ENCODE data around the gene MPLKIP.
"Not testable (repeated sequence)": the region's sequence is repeated elsewhere in the genome, so short reads cannot be mapped to it uniquely, and the experiment has no call there.

Gene MPLKIP

DNA sequence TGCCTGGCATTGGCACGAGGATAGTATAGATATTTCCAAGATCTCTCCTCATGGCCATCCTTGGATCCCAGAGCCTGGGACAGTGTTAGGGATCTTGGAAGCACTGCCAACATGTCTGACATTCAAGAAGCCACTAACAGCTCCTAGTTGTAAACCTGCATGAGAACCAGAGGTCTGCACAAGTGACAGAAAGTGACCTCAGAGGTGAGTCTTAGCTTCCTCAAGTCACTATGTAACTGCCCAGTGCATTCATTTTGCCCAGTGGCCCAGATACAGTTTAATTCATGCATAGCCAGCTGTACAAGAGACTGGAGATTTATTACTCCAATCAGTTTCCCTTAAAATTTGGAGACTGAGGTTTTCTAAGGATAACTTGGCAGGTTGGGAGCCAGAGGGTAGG, 17.1 kb upstream of the MPLKIP start:
- TF ChIP-seq, protein P1, sequence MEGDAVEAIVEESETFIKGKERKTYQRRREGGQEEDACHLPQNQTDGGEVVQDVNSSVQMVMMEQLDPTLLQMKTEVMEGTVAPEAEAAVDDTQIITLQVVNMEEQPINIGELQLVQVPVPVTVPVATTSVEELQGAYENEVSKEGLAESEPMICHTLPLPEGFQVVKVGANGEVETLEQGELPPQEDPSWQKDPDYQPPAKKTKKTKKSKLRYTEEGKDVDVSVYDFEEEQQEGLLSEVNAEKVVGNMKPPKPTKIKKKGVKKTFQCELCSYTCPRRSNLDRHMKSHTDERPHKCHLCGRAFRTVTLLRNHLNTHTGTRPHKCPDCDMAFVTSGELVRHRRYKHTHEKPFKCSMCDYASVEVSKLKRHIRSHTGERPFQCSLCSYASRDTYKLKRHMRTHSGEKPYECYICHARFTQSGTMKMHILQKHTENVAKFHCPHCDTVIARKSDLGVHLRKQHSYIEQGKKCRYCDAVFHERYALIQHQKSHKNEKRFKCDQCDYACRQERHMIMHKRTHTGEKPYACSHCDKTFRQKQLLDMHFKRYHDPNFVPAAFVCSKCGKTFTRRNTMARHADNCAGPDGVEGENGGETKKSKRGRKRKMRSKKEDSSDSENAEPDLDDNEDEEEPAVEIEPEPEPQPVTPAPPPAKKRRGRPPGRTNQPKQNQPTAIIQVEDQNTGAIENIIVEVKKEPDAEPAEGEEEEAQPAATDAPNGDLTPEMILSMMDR (conservative IDR thresholded peaks at IDR 0.05; ENCODE audit: low read depth, low read length), result no peak
- no peaks in the 10 kb centered on the region for H4K20me1 ChIP-seq (ENCODE audit: insufficient read depth)
- no peak overlapping the region for H3K4me3 ChIP-seq (IDR thresholded peaks at IDR 0.05; ENCODE audit: insufficient read depth, low read depth, low read length)
- no peak overlapping the region for H3K27ac ChIP-seq
- H3K79me2 ChIP-seq (ENCODE audit: insufficient read depth, low read depth), result no peaks in the 10 kb centered on the region
- no peaks in the 10 kb centered on the region for H3K4me1 ChIP-seq (ENCODE audit: low read depth, poor library complexity, severe bottlenecking)
- H3K9ac ChIP-seq, result no peak overlapping the region
- H3K36me3 ChIP-seq (ENCODE audit: insufficient read depth), result no peaks in the 10 kb centered on the region
- H3K4me2 ChIP-seq, result no peak overlapping the region
- H2AFZ ChIP-seq (ENCODE audit: low read depth), result no peak overlapping the region
- no peaks in the 10 kb centered on the region for H3K27me3 ChIP-seq (ENCODE audit: insufficient read depth, low read depth)

DNA sequence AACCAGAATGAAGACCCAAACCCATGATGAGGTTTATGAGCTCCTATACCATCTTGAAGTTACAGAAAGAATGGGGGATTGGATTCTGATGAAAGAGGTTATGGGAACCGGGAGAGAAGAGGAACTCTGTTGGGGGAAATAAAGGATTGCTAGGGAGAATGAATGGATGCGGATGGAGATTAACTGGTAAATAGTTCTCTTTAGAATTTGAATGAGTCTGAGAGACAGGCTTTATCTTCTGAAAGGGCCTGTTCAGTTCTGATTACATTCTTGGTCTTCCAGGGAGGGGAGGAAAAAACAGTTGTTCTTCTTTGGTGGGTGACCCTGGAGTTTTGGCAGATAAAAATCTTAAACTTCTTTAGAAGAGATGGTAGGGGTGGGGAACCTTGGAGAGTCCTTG, 14.2 kb upstream of the MPLKIP start:
- Histone ChIP-seq H3K27me3 (ENCODE audit: insufficient read depth, low read depth) (no peaks in the 10 kb centered on the region), H3K36me3 (ENCODE audit: insufficient read depth) (no peaks in the 10 kb centered on the region), H4K20me1 (ENCODE audit: insufficient read depth) (no peaks in the 10 kb centered on the region), H3K4me3 (IDR thresholded peaks at IDR 0.05; ENCODE audit: insufficient read depth, low read depth, low read length) (no peak overlapping the region), H3K79me2 (ENCODE audit: insufficient read depth, low read depth) (no peaks in the 10 kb centered on the region), H3K9ac (no peak overlapping the region), H3K4me2 (no peak overlapping the region), H3K27ac (no peak overlapping the region), H3K4me1 (ENCODE audit: low read depth, poor library complexity, severe bottlenecking) (no peaks in the 10 kb centered on the region), H2AFZ (ENCODE audit: low read depth) (no peak overlapping the region)
- TF ChIP-seq, protein P1 (conservative IDR thresholded peaks at IDR 0.05; ENCODE audit: low read depth, low read length), result no peak

DNA sequence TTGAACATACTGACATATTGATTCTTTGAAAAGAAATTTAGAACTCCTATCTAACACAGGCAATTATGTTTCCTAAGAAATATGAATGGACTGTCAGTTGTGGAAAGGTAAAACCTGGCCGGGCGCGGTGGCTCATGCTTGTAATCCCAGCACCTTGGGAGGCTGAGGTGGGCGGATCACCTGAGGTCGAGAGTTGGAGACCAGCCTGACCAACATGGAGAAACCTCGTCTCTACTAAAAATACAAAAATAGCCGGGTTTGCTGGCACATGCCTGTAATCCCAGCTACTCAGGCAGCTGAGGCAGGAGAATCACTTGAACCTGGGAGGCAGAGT, 13.8 kb upstream of the MPLKIP start:
- not testable (repeated sequence) for H3K4me1 ChIP-seq (ENCODE audit: low read depth, poor library complexity, severe bottlenecking)

DNA sequence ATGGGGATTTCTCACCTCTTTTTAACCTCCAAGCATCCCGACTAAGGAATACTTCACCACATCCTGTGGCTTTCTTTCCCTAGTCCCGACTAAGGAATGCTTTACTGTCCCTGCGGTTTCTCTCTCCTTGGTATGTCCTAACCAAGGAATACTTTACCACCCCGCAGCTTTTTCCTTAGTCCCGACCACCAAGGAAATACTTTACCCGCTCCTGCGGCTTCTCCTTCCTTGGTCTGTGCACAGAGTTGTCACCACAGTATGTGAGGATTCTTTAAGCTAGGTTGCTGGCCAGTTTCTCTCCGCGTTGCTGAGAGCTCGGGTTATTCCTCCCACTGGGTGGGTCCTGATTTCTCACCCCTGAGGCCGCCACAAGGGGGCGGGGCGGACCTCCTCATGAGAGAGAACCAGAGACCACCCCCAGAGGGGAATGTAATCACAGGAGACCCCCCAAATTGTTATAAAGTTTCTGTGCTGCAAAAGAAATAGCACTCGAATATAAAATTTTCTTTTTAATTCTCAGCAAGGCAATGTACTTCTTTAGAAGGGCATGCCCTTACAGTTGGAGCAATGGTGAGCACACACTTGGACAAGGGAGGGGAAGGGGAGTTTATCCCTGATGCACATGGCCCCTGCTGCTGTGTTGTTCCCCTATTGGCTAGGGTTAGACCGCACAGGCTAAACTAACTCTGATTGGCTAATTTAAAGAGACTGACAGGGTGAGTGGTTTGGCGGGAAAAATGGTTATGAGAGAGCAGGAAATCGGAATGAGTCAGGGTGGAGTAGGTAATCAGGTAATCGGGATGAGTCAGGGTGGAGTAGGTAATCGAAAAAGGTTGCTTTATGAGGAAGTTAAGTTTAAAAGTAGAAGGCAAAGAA, 13.2 kb upstream of the MPLKIP start:
- no peak overlapping the region for H3K9ac ChIP-seq
- no peaks in the 10 kb centered on the region for H3K79me2 ChIP-seq (ENCODE audit: insufficient read depth, low read depth)
- H2AFZ ChIP-seq (ENCODE audit: low read depth), result no peak overlapping the region
- TF ChIP-seq, protein P1 (conservative IDR thresholded peaks at IDR 0.05; ENCODE audit: low read depth, low read length), result no peak
- no peaks in the 10 kb centered on the region for H3K4me1 ChIP-seq (ENCODE audit: low read depth, poor library complexity, severe bottlenecking)
- H3K27me3 ChIP-seq (ENCODE audit: insufficient read depth, low read depth), result no peaks in the 10 kb centered on the region
- no peaks in the 10 kb centered on the region for H3K36me3 ChIP-seq (ENCODE audit: insufficient read depth)
- no peaks in the 10 kb centered on the region for H4K20me1 ChIP-seq (ENCODE audit: insufficient read depth)
- H3K4me2 ChIP-seq, result no peak overlapping the region
- H3K4me3 ChIP-seq (IDR thresholded peaks at IDR 0.05; ENCODE audit: insufficient read depth, low read depth, low read length), result no peak overlapping the region
- H3K27ac ChIP-seq, result no peak overlapping the region

More for the DNA sequence above, 13.8 kb upstream of the MPLKIP start:
- H3K36me3 ChIP-seq (ENCODE audit: insufficient read depth); H3K27me3 ChIP-seq (ENCODE audit: insufficient read depth, low read depth); H4K20me1 ChIP-seq (ENCODE audit: insufficient read depth); H3K4me2 ChIP-seq; H3K4me3 ChIP-seq (IDR thresholded peaks at IDR 0.05; ENCODE audit: insufficient read depth, low read depth, low read length); H2AFZ ChIP-seq (ENCODE audit: low read depth); H3K9ac ChIP-seq; H3K27ac ChIP-seq; H3K79me2 ChIP-seq (ENCODE audit: insufficient read depth, low read depth): not testable (repeated sequence)

DNA sequence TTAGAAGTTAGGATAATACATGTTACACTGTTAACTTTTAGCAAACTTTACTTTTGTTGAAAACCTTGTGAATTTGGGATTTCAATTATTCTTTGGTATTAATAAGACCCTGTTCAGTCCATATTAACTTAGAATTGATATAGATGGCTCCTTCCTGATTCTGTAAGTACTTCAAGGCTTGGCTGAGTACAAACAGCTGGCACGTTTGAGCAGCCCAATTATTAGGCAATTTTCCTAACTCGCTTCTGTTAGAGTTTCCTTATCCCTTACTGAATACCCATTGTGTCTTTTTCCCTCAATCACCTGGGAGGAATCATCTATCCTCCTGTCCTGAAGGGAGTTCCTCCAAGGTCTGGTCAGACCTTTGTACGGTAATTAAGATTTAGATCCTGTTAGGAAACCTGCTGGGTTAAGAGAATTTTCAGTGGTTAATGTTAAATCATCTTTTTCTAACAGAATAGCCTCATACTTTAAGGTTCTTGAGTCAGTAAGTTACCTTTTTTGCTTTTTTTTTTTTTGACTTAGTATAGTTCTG, 11.2 kb upstream of the MPLKIP start:
- not testable (repeated sequence) for H3K27ac ChIP-seq; H3K4me1 ChIP-seq (ENCODE audit: low read depth, poor library complexity, severe bottlenecking); H3K4me2 ChIP-seq; H4K20me1 ChIP-seq (ENCODE audit: insufficient read depth); H3K36me3 ChIP-seq (ENCODE audit: insufficient read depth); H3K27me3 ChIP-seq (ENCODE audit: insufficient read depth, low read depth); H2AFZ ChIP-seq (ENCODE audit: low read depth); H3K4me3 ChIP-seq (IDR thresholded peaks at IDR 0.05; ENCODE audit: insufficient read depth, low read depth, low read length); H3K79me2 ChIP-seq (ENCODE audit: insufficient read depth, low read depth); H3K9ac ChIP-seq

DNA sequence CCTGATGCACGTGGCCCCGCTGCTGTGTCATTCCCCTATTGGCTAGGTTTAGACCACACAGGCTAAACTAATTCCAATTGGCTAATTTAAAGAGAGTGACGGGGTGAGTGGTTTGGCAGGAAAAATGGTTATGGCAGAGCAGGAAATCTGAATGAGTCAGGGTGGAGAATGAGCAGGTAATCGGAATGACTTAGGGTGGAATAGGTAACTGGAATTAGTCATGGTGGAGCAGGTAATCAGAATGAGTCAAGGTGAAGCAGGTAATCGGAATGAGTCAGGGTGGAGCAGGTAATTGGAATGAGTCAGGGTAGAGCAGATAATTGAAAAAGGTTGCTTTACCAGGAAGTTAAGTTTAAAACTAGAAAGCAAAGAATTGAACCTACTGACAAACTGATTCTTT, 7.5 kb upstream of the MPLKIP start:
- H4K20me1 ChIP-seq (ENCODE audit: insufficient read depth); H3K27me3 ChIP-seq (ENCODE audit: insufficient read depth, low read depth); H3K4me3 ChIP-seq (IDR thresholded peaks at IDR 0.05; ENCODE audit: insufficient read depth, low read depth, low read length); H3K9ac ChIP-seq; H2AFZ ChIP-seq (ENCODE audit: low read depth); H3K79me2 ChIP-seq (ENCODE audit: insufficient read depth, low read depth); H3K4me2 ChIP-seq; H3K4me1 ChIP-seq (ENCODE audit: low read depth, poor library complexity, severe bottlenecking); H3K27ac ChIP-seq; H3K36me3 ChIP-seq (ENCODE audit: insufficient read depth): not testable (repeated sequence)

DNA sequence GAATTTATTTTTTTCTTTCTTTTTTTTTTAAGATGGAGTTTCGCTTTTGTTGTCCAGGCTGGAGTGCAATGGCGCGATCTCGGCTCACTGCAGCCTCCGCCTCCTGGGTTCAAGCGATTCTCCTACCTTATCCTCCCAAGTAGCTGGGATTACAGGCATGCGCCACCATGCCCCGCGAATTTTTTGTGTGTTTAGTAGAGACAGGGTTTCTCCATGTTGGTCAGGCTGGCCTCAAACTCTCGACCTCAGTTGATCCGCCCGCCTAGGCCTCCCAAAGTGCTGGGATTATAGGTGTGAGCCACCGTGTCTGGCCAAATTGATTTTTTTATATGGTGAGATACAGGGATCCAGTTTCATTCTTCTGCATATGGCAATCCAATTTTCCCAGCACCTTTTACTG, 5.5 kb upstream of the MPLKIP start:
- H3K27ac ChIP-seq; H3K4me3 ChIP-seq (IDR thresholded peaks at IDR 0.05; ENCODE audit: insufficient read depth, low read depth, low read length); H3K4me1 ChIP-seq (ENCODE audit: low read depth, poor library complexity, severe bottlenecking); H3K36me3 ChIP-seq (ENCODE audit: insufficient read depth); H3K27me3 ChIP-seq (ENCODE audit: insufficient read depth, low read depth); H4K20me1 ChIP-seq (ENCODE audit: insufficient read depth); H3K79me2 ChIP-seq (ENCODE audit: insufficient read depth, low read depth); H2AFZ ChIP-seq (ENCODE audit: low read depth); H3K9ac ChIP-seq; H3K4me2 ChIP-seq: not testable (repeated sequence)

Measured in KMS-11 (cell line).